Hematopoietic multipotent progenitor cell treated with erythropoietin and hydrocortisone succinate and interleukin-3 and kit ligand, for 17 days (in vitro differentiated cells): ENCODE data around the gene NBAS.
"Not testable (repeated sequence)": the region's sequence is repeated elsewhere in the genome, so short reads cannot be mapped to it uniquely, and the experiment has no call there.

ENCODE experiments used
- DNase-seq: peaks from one replicate; pipeline ENCODE4 v3.0.0-alpha.2; 2015; ENCODE audit warnings: low spot score

The NBAS gene

GRCh38 chr2:15412309-15412708 is 148.8 kb downstream of the NBAS start:
- DNase-seq, result no peak

- DNase-seq, result no peak
These were observed 150.2 kb downstream of the NBAS start for GRCh38 chr2:15410884-15411283.

- DNase-seq, result no peak
These were observed 152.4 kb downstream of the NBAS start for GRCh38 chr2:15408759-15409158.

GRCh38 chr2:15407666-15408065 is 153.5 kb downstream of the NBAS start:
- DNase-seq, result no peak

GRCh38 chr2:15404511-15404910 is 156.6 kb downstream of the NBAS start:
- not testable (repeated sequence) for DNase-seq

GRCh38 chr2:15400240-15400826 is 160.8 kb downstream of the NBAS start:
- DNase-seq, result no peak

GRCh38 chr2:15399241-15399640 is 161.9 kb downstream of the NBAS start:
- no peak for DNase-seq

GRCh38 chr2:15391751-15392150 is 169.4 kb downstream of the NBAS start:
- no peak for DNase-seq

GRCh38 chr2:15389895-15390294 is 171.2 kb downstream of the NBAS start:
- DNase-seq, result no peak

GRCh38 chr2:15389326-15389700 is 171.8 kb downstream of the NBAS start:
- no peak for DNase-seq

GRCh38 chr2:15388406-15389325 is 172.5 kb downstream of the NBAS start:
- DNase-seq, result no peak

- DNase-seq, result no peak
These were observed 175.9 kb downstream of the NBAS start for GRCh38 chr2:15385184-15385583.

GRCh38 chr2:15383695-15384350 is 177.3 kb downstream of the NBAS start:
- no peak for DNase-seq

- no peak for DNase-seq
These were observed 182.8 kb downstream of the NBAS start for GRCh38 chr2:15378148-15378908.

GRCh38 chr2:15377202-15377601 is 183.9 kb downstream of the NBAS start:
- DNase-seq, result no peak

- DNase-seq, result no peak
These were observed 189.1 kb downstream of the NBAS start for GRCh38 chr2:15372019-15372418.

GRCh38 chr2:15369129-15369528 is 192.0 kb downstream of the NBAS start:
- no peak for DNase-seq

GRCh38 chr2:15367715-15368114 is 193.4 kb downstream of the NBAS start:
- DNase-seq, result no peak

- no peak for DNase-seq
These were observed 193.9 kb downstream of the NBAS start for GRCh38 chr2:15367205-15367604.

- DNase-seq, result no peak
These were observed 195.7 kb downstream of the NBAS start for GRCh38 chr2:15365411-15365810.

- DNase-seq, result no peak
These were observed 196.6 kb downstream of the NBAS start for GRCh38 chr2:15364561-15364960.

GRCh38 chr2:15363734-15364133 is 197.4 kb downstream of the NBAS start:
- DNase-seq, result no peak
